Measurements from ENCODE around the gene ALDH4A1. TPM values are rescaled to one million over a fixed set of nuclear protein-coding genes. Genes with fewer than 3 reads are reported as not detected.

ALDH4A1 gene
- total and polyA plus RNA-seq, 9 of the 15 experiments (the other 6 are each of a cell fraction or from before 2014, with no cell fraction given): 0.27 to 31.4 (median 16.6) TPM

GRCh38 chr1:18937539-18937938, 35.2 kb upstream of the ALDH4A1 start:
- no TSS peak for BruUV-seq (replicated peaks)
- ChIA-PET POLR2A (no interaction called here), CTCF (ENCODE audit: low intra/inter-chr PET ratio) (no interaction called here)
- Histone ChIP-seq H3K9me3 (replicated peaks; ENCODE audit: control insufficient read depth, insufficient read depth, low read depth, low read length) (no peaks in the 10 kb centered on the region), H3K4me1 (replicated peaks in 1 of 2; ENCODE audit: control insufficient read depth in 2 of 2, insufficient read depth in 2 of 2, low read length in 2 of 2) (peaks cover 0 to 11% of the 10 kb centered on the region in 2 experiments; a peak in 1 of 5 replicates), H3K27me3 (ENCODE audit: control insufficient read depth in 2 of 2, insufficient read depth in 2 of 2, low read length in 2 of 2) (peaks cover 17 to 62% of the 10 kb centered on the region in 2 experiments; a peak in 4 of 5 replicates), H3K4me3 (no peak overlapping the region), H3K9me1 (ENCODE audit: control insufficient read depth, insufficient read depth, low read length) (no peaks in the 10 kb centered on the region), H3K79me2 (ENCODE audit: control insufficient read depth, insufficient read depth, low read length) (no peaks in the 10 kb centered on the region), H3K9ac (ENCODE audit: insufficient read depth in 1 of 2, low read depth in 2 of 2, low read length in 2 of 2) (no peak overlapping the region), H3K27ac (ENCODE audit: extremely low read depth, low read depth, low read length) (no peak overlapping the region), H2AFZ (ENCODE audit: low read depth, low read length) (no peak overlapping the region), H3K36me3 (ENCODE audit: control insufficient read depth, insufficient read depth, low read length) (no peaks in the 10 kb centered on the region), H4K20me1 (replicated peaks; ENCODE audit: control insufficient read depth, insufficient read depth, low read length) (no peaks in the 10 kb centered on the region; the same call in 1 of the 2 replicates), H3K4me2 (ENCODE audit: insufficient read depth, low read length) (no peak overlapping the region)
- in situ Hi-C loops (cut with MboI) (no loop called here), intact Hi-C loops (cut with micrococcal nuclease) (no loop called here)
- WGBS (ENCODE audit: insufficient coverage, low coverage, missing lambda C conversion rate): 3% methylated on average over 8 of the region's 8 CpGs
- no peak for TF ChIP-seq ZSCAN32 (CRISPR knock-in tag; IDR thresholded peaks at IDR 0.05)
- no peak for TF ChIP-seq HNRNPH1 (optimal IDR thresholded peaks at IDR 0.05; ENCODE audit: low read depth, low read length)
- no peak for TF ChIP-seq CBFA2T2 (conservative IDR thresholded peaks at IDR 0.05)
- no peak for TF ChIP-seq PHB (CRISPR knock-in tag; IDR thresholded peaks at IDR 0.05)
- TF ChIP-seq XRCC4 (IDR thresholded peaks at IDR 0.05; ENCODE audit: extremely low read depth, insufficient read depth, insufficient read length): no peak
- TF ChIP-seq GTF3C2 (IDR thresholded peaks at IDR 0.05; ENCODE audit: borderline replicate concordance, extremely low read depth, insufficient read length): no peak
- no peak for TF ChIP-seq BCL6 (CRISPR knock-in tag; IDR thresholded peaks at IDR 0.05)
- no peak for TF ChIP-seq NR2C2 (CRISPR knock-in tag; IDR thresholded peaks at IDR 0.05)
- no peak for TF ChIP-seq NR2C2 (tag; IDR thresholded peaks at IDR 0.05)
- TF ChIP-seq ZNF232 (CRISPR knock-in tag; IDR thresholded peaks at IDR 0.05): no peak
- no peak for TF ChIP-seq ARID4B (CRISPR knock-in tag; IDR thresholded peaks at IDR 0.05)
- DNase-seq (ENCODE audit: extremely low read depth in 1 of 4, low spot score in 3 of 4): no peak
- no peak for FAIRE-seq
- ATAC-seq: no peak
